OCI-LY7 (cell line): ENCODE results near the gene NYNRIN.

ENCODE experiments used
- EZH2phosphoT487 ChIP-seq: fragments of 200-600 bp; sonication (generic); IDR thresholded peaks from 2 replicates; pipeline ENCODE4 v1.6.1; 2018; ENCODE audit warnings: low read depth, borderline replicate concordance, mild to moderate bottlenecking, mixed run types, antibody characterized with exemption, low read length, moderate library complexity, mixed read lengths
- TF ChIP-seq, protein P1 (sequence below): fragments of 200-600 bp; sonication (generic); conservative IDR thresholded peaks from 2 replicates; pipeline ENCODE4 v1.5.1; 2014; ENCODE audit warnings: mild to moderate bottlenecking, antibody characterized with exemption, low read length, moderate library complexity, mixed read lengths

DNA sequence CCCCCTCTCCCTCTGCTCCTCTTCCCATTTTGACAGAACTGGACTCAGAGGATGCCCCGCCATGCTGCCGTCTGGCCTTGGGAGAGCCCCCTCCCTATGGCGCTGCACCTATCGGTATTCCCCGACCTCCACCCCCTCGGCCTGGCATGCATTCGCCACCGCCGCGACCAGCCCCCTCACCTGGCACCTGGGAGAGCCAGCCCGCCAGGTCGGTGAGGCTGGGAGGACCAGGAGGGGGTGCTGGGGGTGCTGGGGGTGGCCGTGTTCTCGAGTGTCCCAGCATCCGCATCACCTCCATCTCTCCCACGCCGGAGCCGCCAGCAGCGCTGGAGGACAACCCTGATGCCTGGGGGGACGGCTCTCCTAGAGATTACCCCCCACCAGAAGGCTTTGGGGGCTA is 29.3 kb upstream of the NYNRIN start:
- TF ChIP-seq, protein P1, sequence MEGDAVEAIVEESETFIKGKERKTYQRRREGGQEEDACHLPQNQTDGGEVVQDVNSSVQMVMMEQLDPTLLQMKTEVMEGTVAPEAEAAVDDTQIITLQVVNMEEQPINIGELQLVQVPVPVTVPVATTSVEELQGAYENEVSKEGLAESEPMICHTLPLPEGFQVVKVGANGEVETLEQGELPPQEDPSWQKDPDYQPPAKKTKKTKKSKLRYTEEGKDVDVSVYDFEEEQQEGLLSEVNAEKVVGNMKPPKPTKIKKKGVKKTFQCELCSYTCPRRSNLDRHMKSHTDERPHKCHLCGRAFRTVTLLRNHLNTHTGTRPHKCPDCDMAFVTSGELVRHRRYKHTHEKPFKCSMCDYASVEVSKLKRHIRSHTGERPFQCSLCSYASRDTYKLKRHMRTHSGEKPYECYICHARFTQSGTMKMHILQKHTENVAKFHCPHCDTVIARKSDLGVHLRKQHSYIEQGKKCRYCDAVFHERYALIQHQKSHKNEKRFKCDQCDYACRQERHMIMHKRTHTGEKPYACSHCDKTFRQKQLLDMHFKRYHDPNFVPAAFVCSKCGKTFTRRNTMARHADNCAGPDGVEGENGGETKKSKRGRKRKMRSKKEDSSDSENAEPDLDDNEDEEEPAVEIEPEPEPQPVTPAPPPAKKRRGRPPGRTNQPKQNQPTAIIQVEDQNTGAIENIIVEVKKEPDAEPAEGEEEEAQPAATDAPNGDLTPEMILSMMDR = no peak
- no peak for TF ChIP-seq EZH2phosphoT487
